NCI-H2029 treated with DMSO at 0.1 percent for 48 hours (cell line): ENCODE measurements around the gene KIAA1217.

Source experiments
- DNase-seq: peaks from one replicate; lab custom pipeline; 2025; lab: John Stamatoyannopoulos, UW

The KIAA1217 gene

DNA sequence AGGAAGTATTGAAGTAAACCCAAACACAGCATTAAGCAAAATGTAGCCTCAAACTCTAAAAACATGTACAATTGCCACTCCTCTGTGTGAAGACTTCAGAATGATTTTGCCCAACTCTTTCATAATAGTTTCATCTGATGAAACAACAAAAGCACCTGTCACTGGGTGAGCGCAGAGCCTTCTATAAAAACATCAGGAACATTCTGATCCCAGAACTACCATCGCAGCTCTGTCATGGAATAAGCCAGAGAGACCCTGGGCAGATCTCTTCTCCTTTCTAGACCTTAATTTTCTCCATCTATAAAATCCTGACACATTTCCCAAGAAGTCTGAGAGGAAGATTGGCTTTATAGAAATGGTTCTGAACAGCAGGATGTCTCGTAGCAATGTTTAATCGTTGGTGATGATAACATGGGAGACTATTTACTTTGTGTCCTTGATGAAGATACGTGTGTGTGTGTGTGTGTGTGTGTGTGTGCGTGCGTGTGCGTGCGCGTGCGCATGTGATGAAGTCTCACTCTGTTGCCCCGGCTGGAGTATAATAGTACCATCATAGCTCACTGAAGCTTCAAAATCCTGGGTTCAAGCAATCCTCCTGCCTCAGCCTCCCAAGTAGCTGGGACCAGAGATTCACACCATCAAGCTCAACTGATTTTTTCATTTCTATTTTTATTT is 198.0 kb downstream of the KIAA1217 start:
- no peak for DNase-seq

DNA sequence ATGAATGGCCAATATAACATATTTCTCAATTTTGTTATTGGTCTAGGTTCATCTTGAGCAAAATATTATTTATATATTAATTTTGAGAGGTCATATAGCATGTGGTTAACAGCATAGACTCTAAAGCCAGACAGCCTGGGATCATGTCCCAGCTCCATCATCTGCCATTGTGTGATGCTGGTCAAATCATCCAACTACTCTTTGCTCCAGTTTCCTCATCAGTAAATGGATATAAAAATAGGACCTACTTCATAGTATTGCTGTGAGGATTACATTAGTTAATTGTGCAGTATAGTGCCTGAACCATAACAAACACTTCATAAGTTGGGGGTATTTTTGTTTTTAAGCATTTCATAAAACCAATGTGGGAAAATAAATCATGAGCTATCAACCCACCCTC is 199.0 kb downstream of the KIAA1217 start:
- DNase-seq: no peak

DNA sequence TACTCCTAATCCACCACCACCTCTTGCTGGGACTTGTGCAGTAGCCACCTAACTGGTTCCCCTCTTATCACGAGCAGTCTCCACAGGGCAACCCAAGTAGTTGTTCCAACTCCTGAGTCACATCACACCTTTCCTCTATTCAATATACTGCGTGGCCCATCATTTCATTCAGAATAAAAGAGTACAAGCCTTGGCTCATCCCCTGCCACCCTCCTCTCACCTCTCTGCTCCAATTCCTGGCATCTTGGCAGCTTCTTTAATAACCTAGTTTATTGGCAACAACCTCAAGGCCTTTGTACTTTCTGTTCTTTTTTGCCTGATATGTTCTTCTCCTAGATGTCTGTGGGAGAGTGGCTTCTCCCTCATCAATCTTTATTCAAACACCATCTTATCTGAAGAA is 199.4 kb downstream of the KIAA1217 start:
- DNase-seq: no peak

DNA sequence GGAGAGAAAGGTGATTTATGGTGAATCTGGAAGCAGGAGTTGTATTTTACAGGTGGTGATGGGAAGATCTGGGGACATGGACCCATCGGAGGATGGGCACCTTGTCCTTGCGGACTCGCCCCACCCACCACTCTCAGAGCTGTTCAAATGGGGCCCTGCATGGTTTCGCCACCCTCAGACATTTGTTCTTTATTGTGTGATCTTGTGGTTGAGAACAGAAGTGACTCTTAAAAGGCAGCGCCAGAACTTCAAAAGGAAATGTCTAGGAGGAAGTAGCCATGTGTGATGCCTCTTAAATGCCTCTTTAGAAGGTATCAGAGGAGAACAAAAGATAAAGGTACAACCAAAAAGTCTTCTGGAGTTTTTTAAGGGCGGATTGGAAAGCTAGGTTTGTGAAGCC is 205.7 kb downstream of the KIAA1217 start:
- no peak for DNase-seq

DNA sequence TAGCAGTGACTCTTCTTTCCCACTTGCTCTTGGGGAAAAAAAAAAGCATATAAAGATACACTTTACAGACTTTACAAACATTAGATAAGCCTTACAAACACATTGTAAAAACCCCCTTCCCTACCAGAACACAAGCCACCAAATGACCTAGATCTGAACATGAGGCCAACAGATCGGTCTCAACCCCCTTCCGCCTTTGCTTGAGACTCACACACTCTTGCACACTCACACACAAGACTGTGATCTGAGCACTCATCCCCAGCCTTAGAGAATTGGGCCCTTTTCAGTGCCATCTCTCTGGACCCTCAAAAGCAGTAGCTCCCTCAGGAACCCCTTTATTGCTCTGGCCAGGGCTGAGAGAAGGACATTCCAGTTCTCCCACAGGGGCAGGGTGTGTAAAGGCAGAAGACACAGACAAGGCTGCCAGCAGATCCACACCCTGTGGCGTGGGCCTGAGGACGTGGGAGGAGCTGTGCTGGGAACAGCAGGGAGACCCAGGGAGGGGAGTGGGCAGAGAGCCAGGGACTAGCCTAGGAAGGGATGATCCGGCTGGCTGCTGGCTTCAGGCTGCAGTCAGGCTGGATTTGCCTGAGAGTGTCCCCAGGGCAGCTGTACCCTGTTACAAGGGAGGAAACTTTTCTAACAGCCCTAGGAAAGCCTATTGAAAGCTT is 206.7 kb downstream of the KIAA1217 start:
- no peak for DNase-seq

DNA sequence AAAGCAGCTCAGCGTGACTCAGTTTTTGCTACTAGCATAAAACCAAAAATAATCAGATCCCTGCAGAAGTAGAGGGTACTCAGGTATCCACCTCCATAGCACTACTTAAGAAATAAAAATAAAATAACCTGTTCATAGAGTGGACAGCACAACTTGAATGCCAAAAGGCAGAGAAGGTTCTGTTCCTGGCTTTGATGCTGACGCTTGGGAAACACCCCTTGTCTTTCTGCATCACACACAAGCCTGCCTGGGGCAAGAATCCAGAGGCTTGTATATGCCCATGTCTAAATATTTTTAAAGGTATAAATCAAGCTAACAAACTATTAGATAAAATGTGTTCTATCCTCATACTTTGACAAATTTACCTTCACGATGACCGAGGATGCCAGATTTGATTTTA is 207.3 kb downstream of the KIAA1217 start:
- DNase-seq: no peak

DNA sequence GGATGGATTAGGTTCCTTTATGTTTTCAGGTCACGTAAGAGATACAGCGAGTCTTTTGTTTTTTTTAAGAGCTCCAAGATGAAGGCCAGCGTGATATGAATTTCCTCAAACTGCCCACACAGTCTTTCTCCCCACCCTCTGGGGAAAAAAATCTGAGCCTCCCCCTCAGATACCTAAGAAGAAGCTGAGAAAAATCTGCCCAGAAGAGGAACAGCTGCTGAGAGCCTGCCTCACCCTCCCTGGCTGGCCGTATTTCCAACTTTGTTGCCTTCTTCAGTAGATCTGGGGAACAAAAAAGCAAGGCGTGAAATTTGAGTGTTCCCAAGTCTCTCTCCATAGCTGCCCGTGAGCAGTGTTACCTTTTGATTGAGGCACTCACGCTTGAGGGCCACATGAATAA is 208.1 kb downstream of the KIAA1217 start:
- no peak for DNase-seq

DNA sequence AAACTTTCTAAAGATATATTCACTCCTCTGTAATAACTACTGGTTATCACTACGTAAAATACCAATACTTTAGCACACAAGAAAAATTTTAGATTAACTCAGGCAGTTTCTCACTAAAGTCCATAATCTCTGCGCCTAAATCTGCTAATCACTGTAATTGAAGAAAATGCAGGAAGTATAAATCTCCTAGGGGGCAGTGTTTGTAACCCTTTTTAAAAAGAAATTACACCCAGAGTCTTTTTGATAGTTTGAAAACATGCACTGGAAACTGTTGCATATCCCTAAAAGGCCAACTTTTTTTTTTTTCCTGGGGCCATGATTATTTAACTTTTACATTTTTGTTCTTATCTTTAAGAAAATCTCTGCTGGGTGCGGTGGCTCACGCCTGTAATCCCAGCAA is 209.6 kb downstream of the KIAA1217 start:
- no peak for DNase-seq

DNA sequence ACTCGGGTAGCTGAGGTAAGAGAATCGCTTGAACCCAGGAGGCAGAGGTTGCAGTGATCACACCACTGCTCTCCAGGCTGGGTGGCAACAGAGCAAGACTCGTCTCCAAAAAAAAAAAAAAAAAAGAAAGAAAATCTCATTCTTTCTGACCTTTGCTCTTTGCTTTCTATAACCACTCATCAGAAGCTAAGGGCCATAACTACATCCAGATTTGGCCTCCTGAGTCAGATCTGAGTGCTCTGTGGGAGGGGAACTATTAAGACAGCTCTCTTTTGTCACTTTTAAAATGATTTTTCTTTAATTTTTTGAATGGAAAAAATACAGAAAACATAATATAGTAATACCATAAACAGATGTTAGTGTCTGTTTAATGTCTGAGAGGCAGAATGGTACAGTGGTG is 210.1 kb downstream of the KIAA1217 start:
- no peak for DNase-seq

DNA sequence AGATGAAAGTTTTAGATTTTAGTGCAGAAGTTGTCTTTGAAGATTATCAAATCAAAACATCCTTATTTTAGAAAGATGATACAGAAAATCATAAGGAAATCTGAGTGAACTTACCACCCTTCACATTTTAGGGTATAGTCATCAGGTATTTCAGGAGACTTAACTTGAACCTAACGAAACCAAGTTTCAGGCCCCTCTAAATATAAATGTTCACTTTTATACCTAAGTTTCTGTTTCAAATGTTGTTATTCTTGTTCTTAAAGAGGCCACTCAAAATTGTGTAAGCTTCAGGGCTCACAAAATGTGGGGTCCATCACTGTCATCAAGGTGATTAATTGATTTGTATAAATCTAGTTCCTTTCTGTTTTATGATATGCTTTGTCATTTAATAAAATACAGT is 216.2 kb downstream of the KIAA1217 start:
- DNase-seq: no peak

DNA sequence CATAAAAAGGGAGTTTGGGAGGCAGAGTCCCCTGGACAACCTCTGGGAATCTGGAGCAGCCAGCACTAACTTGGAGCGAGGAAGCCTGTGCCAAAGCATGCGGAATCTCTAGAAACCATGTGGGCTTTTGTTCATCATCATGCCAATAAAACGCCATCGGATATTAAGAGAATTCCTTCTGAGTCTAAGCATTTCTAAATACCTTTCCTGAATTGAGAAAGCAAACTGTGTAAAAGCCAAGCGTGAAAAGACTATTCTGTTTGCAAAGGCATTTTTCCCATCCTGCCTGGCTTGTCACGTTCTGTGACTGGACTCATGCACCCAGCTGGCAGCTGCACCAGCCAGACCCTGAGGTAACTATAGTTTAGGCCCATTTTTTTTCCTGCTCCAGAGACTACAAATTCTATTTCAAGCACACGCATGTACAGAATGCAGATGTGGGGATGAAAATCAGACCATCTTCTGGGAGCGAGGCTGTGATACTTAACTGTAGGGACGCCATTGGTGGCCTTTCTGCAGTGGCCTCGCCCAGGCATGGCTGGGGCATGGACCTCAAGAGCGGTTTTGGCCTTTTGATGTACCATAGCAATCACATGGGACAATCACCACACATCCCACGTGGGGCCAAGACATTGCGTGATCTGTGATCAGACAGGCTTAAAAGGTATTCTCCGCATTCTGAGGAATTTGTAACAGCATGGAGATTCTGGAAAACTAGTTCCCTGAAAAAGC is 218.9 kb downstream of the KIAA1217 start:
- DNase-seq: no peak

DNA sequence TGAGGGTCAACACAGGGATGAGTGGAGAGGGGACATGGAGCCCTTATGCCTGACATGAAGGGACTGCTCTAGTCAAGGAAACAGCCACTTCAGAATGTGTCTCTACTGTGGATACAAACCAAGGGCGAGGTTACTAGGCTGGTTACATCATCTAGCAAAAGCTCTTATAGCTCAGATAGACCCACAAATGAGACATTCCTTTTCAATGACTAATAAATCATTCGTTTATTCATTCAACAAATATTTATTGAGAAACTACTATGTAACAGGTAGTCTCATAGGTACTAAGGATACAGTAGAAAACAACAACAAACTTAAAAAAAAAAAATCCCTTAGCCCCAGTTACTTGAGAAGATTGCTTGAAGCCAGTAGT is 219.5 kb downstream of the KIAA1217 start:
- no peak for DNase-seq

DNA sequence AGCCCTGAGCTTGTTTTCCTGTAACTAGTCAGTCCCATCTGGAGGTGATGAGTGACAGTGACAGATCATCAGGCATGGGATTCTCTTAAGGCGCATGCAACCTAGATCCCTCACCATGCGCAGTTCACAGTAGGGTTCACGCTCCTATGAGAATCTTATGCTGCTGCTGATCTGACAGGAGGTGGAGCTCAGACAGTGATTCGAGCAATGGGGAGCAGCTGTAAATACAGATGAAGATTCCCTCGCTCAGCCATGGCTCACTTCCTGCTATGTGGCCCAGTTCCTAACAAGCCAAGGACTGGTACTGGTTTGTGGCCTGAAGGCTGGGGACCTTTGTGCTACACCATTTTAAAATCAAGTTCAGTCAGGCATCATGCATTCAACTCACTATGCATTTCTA is 221.7 kb downstream of the KIAA1217 start:
- DNase-seq: no peak

DNA sequence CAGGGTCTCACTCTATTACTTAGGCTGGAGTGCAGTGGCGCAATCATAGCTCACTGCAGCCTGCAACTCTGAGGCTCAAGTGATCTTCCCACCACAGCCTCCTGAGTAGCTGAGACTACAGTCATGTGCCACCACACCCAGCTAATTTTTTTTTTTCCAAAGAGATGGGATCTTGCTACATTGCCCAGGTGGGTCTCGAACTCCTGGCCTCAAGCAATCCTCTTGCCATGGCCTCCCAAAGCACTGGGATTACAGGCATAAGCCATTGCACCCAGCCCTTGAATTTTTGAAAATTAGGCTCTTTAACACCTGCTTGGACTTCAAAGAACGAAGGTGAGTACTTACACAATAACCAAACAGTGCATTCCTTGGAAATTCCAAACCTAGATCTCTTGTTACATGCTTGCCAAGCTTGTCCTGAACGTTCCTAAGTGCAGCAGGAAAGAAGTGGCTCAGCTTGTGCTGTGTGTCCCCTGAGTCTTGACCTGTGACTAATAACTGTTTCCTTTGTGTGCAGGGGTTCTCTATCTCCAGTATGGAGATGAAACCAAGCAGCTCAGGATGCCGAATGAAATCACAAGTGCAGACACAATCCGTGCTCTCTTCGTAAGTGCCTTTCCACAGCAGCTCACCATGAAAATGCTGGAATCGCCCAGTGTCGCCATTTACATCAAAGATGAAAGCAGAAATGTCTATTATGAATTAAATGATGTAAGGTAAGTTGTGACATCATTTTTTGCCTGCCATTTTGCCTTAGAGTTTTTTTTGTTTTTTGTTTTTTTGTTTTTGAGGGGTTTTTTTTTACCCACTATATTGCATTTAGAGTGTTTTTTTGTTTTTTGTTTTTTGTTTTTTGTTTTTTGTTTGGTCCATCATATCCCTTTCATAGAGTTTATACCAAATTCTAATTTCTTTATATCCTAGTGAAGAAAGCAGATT is 223.8 kb downstream of the KIAA1217 start:
- no peak for DNase-seq

DNA sequence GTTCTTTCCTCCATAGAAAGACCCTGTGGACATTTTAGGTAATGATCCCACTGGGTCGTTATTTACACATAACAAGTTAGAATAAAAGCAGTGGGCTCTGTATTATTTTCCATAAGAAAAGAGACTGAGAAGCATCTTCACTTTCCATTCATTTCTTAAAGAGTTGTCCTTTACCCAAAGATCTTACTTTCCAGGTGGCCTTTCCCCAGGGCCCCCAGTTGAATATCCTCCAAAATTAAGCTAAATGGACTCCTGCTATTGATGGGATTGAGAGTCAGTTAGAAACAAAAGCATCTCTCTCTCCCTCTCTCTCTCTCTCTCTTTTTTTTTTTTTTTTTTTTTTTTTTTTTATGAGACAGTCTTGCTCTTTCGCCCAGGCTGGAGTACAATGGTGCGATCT is 224.8 kb downstream of the KIAA1217 start:
- DNase-seq: no peak

DNA sequence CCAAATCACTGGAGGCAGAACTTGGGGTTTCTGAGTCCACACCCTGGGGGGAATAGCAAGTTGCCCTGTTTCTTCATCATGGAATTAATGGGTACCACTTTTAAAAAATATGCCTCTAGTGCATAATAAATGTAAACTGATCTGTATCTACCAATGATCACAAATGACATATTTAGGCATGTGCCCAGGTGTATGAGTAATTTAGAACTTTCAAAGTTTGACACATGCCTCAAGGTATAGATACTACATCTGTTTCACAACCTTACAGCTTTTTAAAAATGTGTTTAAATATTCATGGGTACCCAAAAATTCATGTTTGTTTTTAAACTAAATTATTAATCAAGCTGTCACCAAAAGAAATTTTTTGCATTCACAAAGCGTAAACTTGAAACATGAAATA is 226.0 kb downstream of the KIAA1217 start:
- DNase-seq: no peak

DNA sequence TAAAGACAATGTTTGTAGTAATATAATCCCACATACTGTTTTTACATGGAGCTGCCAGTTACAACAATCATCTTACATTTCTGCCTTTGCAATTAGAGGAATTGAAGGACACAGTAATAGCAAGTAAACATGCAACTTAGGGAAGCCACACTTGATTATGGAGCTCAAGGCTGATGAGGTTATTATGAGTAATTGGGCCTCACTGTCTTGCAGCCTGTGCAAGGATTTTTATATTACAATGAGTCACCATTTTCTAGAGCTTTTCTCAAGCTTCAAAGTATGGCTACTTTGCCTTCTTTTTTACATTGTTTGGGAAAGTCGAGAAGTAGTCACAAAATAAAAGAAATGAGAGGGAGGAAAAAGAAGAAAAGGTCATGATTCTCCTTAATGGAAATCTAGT is 226.4 kb downstream of the KIAA1217 start:
- DNase-seq: no peak

DNA sequence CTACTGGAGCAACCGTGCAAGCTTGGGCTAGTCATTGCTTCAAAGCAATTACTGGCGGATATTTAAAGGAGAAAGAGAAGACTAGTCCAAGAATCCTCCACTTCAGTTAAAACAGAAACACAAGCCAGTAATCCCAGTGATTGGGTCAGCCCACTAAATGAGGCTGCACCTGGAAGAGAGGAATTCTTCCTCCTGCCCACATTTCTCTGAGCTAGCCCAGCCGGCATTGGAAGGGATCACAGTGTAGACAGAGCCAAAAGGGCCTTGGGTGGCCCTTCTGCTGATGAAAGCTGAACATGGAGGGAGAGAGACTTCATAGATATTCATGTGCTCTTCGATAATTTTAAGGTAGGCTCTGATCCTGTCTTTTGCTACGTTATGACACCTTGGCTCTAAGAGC is 228.4 kb downstream of the KIAA1217 start:
- DNase-seq: no peak

DNA sequence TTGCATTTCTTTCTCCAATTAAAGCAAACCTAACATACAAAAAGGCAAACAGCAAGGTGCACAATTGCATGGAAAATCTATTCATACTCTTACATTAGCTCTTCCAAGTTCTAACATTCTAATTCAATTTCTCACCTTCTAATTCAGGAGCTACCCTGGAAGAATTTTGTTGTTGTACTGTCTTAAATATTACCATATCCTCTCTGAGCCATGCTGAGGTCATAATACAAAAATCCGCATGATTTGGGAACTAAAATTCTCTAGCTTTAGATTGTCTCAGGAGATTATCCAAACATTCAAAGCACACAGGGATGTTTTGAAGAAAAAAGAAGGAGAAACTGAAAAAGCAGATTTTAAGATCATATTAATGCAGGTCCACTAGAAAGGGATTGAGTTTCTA is 229.9 kb downstream of the KIAA1217 start:
- no peak for DNase-seq

DNA sequence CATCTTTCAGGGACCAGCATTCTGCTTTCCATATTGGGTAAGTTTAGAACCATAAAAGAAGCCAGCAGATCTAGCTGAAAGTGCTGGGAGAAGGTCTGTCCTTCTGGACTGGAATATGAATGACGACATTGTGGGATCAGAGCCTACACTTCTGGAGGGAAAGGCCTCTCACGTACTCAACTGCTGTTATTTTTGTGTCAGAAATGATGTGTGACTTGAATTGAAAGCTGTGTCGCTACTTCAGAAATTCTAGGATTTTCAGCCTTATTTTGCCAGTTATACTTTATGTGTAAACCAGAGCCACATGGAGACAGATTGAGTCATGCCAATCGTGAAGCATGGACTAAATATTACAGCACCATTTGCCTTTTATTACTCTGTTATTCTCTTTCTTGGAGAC is 231.0 kb downstream of the KIAA1217 start:
- DNase-seq: no peak

DNA sequence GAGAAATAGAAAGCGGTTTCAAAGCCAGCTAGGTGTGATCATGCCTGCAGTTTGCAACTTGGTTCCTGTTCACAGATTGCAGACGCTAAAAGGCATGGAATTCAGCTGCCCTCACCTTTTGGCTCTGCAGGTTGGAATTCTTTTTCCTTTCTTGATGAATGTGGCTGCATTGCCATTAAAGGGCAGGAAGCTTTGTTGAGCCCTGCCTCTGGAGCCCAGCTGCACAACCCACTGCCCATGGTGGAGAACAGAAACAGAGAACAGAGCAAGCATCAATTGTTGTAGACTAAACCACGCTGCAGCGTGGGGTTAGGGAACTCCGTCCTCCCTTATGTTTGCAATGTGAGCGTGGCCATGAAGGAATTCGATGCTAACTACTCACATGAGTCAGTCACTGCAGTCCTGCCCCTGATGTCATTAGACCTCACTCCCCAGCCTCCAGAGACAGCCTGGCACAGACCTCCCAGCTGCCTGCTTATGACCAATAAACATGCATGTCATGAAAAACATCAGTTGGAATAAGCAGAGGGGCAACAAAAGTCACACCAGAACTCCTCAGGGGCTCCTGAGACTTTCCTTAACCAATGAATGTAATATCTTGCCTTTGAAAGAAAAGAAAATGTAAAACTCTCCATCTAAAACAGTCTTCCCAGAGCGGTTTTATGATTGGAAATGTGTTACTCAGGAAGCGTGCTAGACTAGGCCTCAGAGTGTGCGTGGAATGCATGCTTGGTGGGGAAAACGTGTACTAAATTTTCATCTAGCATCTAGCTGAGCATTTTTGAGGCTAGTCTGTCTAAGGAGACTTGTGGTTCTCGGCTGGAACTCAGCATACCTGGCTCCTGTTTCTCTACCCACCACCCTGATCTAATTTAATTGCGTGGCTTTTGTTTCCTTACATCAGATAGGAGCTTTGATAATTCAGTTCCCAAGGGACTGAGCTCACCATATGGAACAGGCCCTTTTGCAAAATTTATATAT is 232.2 kb downstream of the KIAA1217 start:
- no peak for DNase-seq
